Keratinocyte (primary cell): Measurements from ENCODE around the gene LHFPL3.

Source experiments
- CTCF ChIP-seq, 3 experiments: IDR thresholded peaks in 1 of 3; conservative IDR thresholded peaks in 1 of 3; optimal IDR thresholded peaks in 1 of 3; 2 replicates in 2 of 3; 3 replicates in 1 of 3; pipeline versions ENCODE3 to v1.5.1; 2011; ENCODE audit warnings: low read length in 3 of 3, mild to moderate bottlenecking in 3 of 3, moderate library complexity in 2 of 3, control low read depth in 1 of 3, inconsistent platforms in 1 of 3; ENCODE audit not compliant: insufficient read depth in 2 of 3; ENCODE audit errors: extremely low read depth in 1 of 3
- EZH2 ChIP-seq: IDR thresholded peaks from one replicate; pipeline ENCODE4 v1.6.1; 2012; ENCODE audit warnings: inconsistent platforms, mild to moderate bottlenecking, low read length, moderate library complexity

GRCh38 chr7:104803931-104804330, 475.5 kb downstream of the LHFPL3 start:
- TF ChIP-seq EZH2 = no peak
- no peak for TF ChIP-seq CTCF (optimal IDR thresholded peaks at IDR 0.05 in 1 of 3, IDR thresholded peaks at IDR 0.05 in 1 of 3, conservative IDR thresholded peaks at IDR 0.05 in 1 of 3; ENCODE audit: extremely low read depth in 1 of 3, insufficient read depth in 2 of 3, low read length in 3 of 3)
